A375 (cell line): Measurements from ENCODE around the gene ZNF26. TPM values are rescaled to one million over a fixed set of nuclear protein-coding genes. Genes with fewer than 3 reads are reported as not detected.

Source experiments
- small RNA-seq: library from RNA; depleted of rRNA; stranded (forward); fragments of <200 nt; gene quantifications from one replicate; pipeline ENCODE3, GENCODE V24; 2014
- total RNA-seq: library from RNA; depleted of rRNA; stranded (reverse); fragments of >200 nt; shearing (Covaris generic); gene quantifications from 2 replicates; pipeline ENCODE4 v1.2.3, GENCODE V29; 2014; rRNA removed

The ZNF26 gene
- total RNA-seq, result 27.5 and 37.6 TPM in 2 replicates

GRCh38 chr12:132986001-132986884 lies at the start of gene ZNF26:
Gene ZNF26, plus strand, starts transcription at chr12:132986367. Its CDS starts 474 bp downstream, at chr12:132986841.

GRCh38 chr12:132956011-132956788 lies 30.0 kb upstream of the ZNF26 start, which contains the start of gene ZNF605:
Gene ZNF605, minus strand, starts transcription at chr12:132956306. Its CDS starts 10,671 bp downstream, at chr12:132945635.

GRCh38 chr12:133037207-133038005 lies 51.2 kb downstream of the ZNF26 start, which contains the start of gene ZNF84:
Gene ZNF84, plus strand, starts transcription at chr12:133037509. Its CDS starts 3,959 bp downstream, at chr12:133041468.

Small RNA genes lying within 50 kb of the gene (small RNA-seq; reads per million reads assigned to genes)
- gene RNU4ATAC12P, result 0.33 reads per million

Other genes starting within 250 kb of the ZNF26 start
- gene ANKLE2, start 224.5 kb upstream of the ZNF26 start, total RNA-seq, result 48.1 and 58.6 TPM in 2 replicates
- gene GOLGA3, start 157.5 kb upstream of the ZNF26 start, total RNA-seq, result 74.9 and 86.3 TPM in 2 replicates
- 17.1 and 20.9 TPM in 2 replicates for gene CHFR, start 98.8 kb upstream of the ZNF26 start, total RNA-seq
- 5.6 and 6.3 TPM in 2 replicates for gene ZNF605, start 30.1 kb upstream of the ZNF26 start, total RNA-seq
- 19.8 and 20.4 TPM in 2 replicates for gene ZNF84, start 51.1 kb downstream of the ZNF26 start, total RNA-seq
- gene ZNF140, start 94.6 kb downstream of the ZNF26 start, total RNA-seq, result 12.3 and 14.7 TPM in 2 replicates
- 1.1 and 1.4 TPM in 2 replicates for gene ZNF891, start 143.9 kb downstream of the ZNF26 start, total RNA-seq
- gene ZNF10, start 144.3 kb downstream of the ZNF26 start, total RNA-seq, result 1.2 and 3.5 TPM in 2 replicates
- gene ZNF268, start 195.1 kb downstream of the ZNF26 start, total RNA-seq, result 15.6 and 18.6 TPM in 2 replicates
- gene ANHX, start 249.5 kb downstream of the ZNF26 start, total RNA-seq, result not detected in 2 replicates